ENCODE data around the gene SLC46A2.

The SLC46A2 gene

DNA sequence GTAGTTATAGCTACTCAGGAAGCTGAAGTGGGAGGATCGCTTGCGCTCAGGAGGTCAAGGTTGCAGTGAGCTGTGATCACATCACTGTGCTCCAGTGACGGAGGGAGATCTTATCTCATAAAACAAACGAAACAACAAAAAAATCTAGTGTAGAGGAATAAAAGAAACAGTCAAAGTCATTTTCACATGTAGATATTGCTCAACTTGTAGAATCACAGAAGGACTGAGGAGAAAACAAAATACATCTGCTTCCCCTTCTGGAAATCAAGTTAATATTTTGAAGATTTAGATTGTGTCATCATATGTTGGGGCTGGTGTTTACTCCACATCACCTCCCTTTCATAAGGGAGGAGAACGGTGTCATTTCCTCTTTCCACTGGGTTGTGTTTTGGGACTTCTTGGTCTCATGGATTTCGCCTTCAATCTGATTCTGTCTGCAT is 8.2 kb upstream of the SLC46A2 start:
- Mint-ChIP-seq H3K4me3 (no peak overlapping the region), H3K27ac (no peak overlapping the region), H3K27me3 (ENCODE audit: low read depth) (peaks cover 44% of the 10 kb centered on the region), H3K36me3 (ENCODE audit: low read depth) (no peaks in the 10 kb centered on the region), H3K9me3 (no peaks in the 10 kb centered on the region), H3K4me1 (ENCODE audit: low read depth) (peaks cover 16% of the 10 kb centered on the region)

- Mint-ChIP-seq H3K27ac (no peak overlapping the region), H3K36me3 (ENCODE audit: low read depth) (no peaks in the 10 kb centered on the region), H3K9me3 (no peaks in the 10 kb centered on the region), H3K4me1 (ENCODE audit: low read depth) (peaks cover 13% of the 10 kb centered on the region), H3K27me3 (ENCODE audit: low read depth) (peaks cover 50% of the 10 kb centered on the region), H3K4me3 (no peak overlapping the region)
These were observed 5.5 kb upstream of the SLC46A2 start for GRCh38 chr9:112896131-112896530.

- Mint-ChIP-seq H3K27me3 (ENCODE audit: low read depth) (peaks cover 48% of the 10 kb centered on the region), H3K9me3 (no peaks in the 10 kb centered on the region), H3K36me3 (ENCODE audit: low read depth) (no peaks in the 10 kb centered on the region), H3K27ac (no peak overlapping the region), H3K4me1 (ENCODE audit: low read depth) (peaks cover 13% of the 10 kb centered on the region), H3K4me3 (no peak overlapping the region)
These were observed 4.0 kb upstream of the SLC46A2 start for GRCh38 chr9:112894699-112895098.

GRCh38 chr9:112894041-112894440 is 3.4 kb upstream of the SLC46A2 start:
- Mint-ChIP-seq H3K27me3 (ENCODE audit: low read depth) (peaks cover 51% of the 10 kb centered on the region), H3K4me1 (ENCODE audit: low read depth) (peaks cover 11% of the 10 kb centered on the region), H3K9me3 (no peaks in the 10 kb centered on the region), H3K27ac (no peak overlapping the region), H3K36me3 (ENCODE audit: low read depth) (no peaks in the 10 kb centered on the region), H3K4me3 (no peak overlapping the region)

DNA sequence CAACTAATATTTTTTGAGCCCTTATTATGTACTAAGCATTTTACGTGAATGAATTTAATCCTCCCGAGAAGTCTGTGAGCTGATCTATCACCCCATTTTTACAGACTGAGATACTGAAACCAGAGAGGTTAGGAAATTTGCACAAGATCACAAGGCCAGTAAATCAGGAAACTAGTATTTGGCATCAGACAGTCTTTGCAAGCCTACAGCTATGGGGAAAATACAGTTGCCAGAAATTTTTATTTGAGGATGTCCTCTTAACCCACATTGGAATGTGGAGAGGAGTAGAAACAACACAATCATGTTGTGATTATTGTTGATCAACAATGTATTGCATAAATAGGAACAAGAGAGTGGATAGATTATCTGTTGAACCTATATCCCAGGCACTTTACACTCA is 2.3 kb upstream of the SLC46A2 start:
- peaks cover 6% of the 10 kb centered on the region for H3K4me1 Mint-ChIP-seq (ENCODE audit: low read depth)
- no peaks in the 10 kb centered on the region for H3K36me3 Mint-ChIP-seq (ENCODE audit: low read depth)
- H3K27me3 Mint-ChIP-seq (ENCODE audit: low read depth), result peaks cover 44% of the 10 kb centered on the region
- no peaks in the 10 kb centered on the region for H3K9me3 Mint-ChIP-seq
- no peak overlapping the region for H3K4me3 Mint-ChIP-seq
- no peak overlapping the region for H3K27ac Mint-ChIP-seq

DNA sequence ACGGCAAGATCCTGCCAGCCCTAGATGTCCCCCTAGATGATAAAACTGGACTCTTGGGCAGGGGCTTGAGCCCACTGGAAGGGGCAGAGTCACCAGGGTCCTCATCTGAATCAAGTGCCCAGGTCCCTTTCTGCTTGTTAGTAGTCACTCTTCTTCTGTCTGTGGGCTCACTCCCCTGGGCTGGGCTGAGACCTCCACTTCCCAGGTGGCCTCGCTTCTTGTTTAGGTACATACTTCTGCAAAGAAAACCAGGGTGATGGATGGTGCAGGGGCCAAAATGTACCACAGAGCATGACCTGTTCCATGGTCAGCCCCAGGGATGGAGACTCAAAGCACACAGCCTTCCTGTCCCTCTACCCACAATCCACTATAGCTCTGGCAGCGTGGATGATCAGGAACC is 845 bp upstream of the SLC46A2 start:
- H3K9me3 Mint-ChIP-seq, result no peaks in the 10 kb centered on the region
- peaks cover 38% of the 10 kb centered on the region for H3K27me3 Mint-ChIP-seq (ENCODE audit: low read depth)
- H3K4me3 Mint-ChIP-seq, result no peak overlapping the region
- no peaks in the 10 kb centered on the region for H3K36me3 Mint-ChIP-seq (ENCODE audit: low read depth)
- peaks cover 6% of the 10 kb centered on the region for H3K4me1 Mint-ChIP-seq (ENCODE audit: low read depth)
- H3K27ac Mint-ChIP-seq, result no peak overlapping the region

DNA sequence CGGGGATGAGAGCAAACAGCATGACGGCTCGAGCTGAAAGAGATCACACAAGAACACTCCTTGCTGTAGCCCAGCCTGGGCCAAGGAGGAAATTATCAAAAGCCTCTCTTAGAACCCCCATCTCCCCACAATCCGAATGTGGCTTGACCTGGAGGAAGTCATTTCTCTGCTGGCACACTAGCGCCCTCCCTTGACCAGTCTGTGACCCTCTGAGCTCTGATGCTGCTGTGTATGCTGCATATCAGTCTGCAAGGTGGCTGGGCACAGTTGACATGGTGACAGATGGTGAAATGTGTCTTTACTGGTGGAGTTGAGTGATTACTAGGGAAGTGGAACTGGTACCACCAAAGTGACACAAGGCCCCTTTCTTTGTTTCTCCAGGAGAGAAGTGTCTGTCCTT is 3.3 kb downstream of the SLC46A2 start:
- Mint-ChIP-seq H3K4me1 (ENCODE audit: low read depth) (no peaks in the 10 kb centered on the region), H3K27me3 (ENCODE audit: low read depth) (peaks cover 23% of the 10 kb centered on the region)

GRCh38 chr9:112886351-112886750 is 4.3 kb downstream of the SLC46A2 start:
- no peak overlapping the region for H3K27ac Mint-ChIP-seq
- H3K9me3 Mint-ChIP-seq, result no peaks in the 10 kb centered on the region
- H3K36me3 Mint-ChIP-seq (ENCODE audit: low read depth), result no peaks in the 10 kb centered on the region
- no peak overlapping the region for H3K4me3 Mint-ChIP-seq
- H3K4me1 Mint-ChIP-seq (ENCODE audit: low read depth), result no peaks in the 10 kb centered on the region
- H3K27me3 Mint-ChIP-seq (ENCODE audit: low read depth), result peaks cover 15% of the 10 kb centered on the region

More for the DNA sequence above, 3.3 kb downstream of the SLC46A2 start:
- Mint-ChIP-seq H3K4me3 (no peak overlapping the region), H3K36me3 (ENCODE audit: low read depth) (no peaks in the 10 kb centered on the region), H3K27ac (no peak overlapping the region), H3K9me3 (no peaks in the 10 kb centered on the region)

GRCh38 chr9:112885324-112885723 is 5.4 kb downstream of the SLC46A2 start:
- Mint-ChIP-seq H3K27ac (no peak overlapping the region), H3K4me1 (ENCODE audit: low read depth) (no peaks in the 10 kb centered on the region), H3K27me3 (ENCODE audit: low read depth) (peaks cover 14% of the 10 kb centered on the region), H3K4me3 (no peak overlapping the region), H3K9me3 (no peaks in the 10 kb centered on the region), H3K36me3 (ENCODE audit: low read depth) (no peaks in the 10 kb centered on the region)

- H3K36me3 Mint-ChIP-seq (ENCODE audit: low read depth), result no peaks in the 10 kb centered on the region
- no peaks in the 10 kb centered on the region for H3K4me1 Mint-ChIP-seq (ENCODE audit: low read depth)
- no peaks in the 10 kb centered on the region for H3K9me3 Mint-ChIP-seq
- H3K27me3 Mint-ChIP-seq (ENCODE audit: low read depth), result peaks cover 8% of the 10 kb centered on the region
- H3K27ac Mint-ChIP-seq, result no peak overlapping the region
- H3K4me3 Mint-ChIP-seq, result no peak overlapping the region
These were observed 6.0 kb downstream of the SLC46A2 start for GRCh38 chr9:112884721-112885120.

GRCh38 chr9:112884101-112884500 is 6.6 kb downstream of the SLC46A2 start:
- Mint-ChIP-seq H3K36me3 (ENCODE audit: low read depth) (no peaks in the 10 kb centered on the region), H3K4me1 (ENCODE audit: low read depth) (no peaks in the 10 kb centered on the region), H3K27ac (no peak overlapping the region), H3K27me3 (ENCODE audit: low read depth) (peaks cover 2% of the 10 kb centered on the region), H3K9me3 (no peaks in the 10 kb centered on the region), H3K4me3 (no peak overlapping the region)

DNA sequence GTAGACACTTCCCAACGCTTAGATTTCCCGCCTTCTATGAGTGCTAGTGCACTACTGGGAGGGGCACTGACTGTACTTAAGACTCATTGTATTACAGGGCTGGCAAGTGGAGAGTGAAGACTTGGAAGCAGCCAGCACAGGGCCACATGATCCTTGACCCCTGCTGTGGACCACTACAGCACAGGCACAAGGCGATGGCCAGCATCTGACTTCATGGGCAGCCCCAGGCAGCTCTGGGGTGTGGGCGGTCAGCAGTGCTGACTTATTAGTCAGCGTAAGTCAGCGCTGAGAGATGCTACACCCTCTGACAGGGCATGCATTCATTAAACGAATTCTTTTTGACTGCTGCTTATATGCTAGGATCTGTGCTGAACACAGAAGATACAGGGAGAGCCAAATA is 9.3 kb downstream of the SLC46A2 start:
- H3K9me3 Mint-ChIP-seq, result no peaks in the 10 kb centered on the region
- no peaks in the 10 kb centered on the region for H3K4me1 Mint-ChIP-seq (ENCODE audit: low read depth)
- no peaks in the 10 kb centered on the region for H3K36me3 Mint-ChIP-seq (ENCODE audit: low read depth)
- H3K27ac Mint-ChIP-seq, result no peak overlapping the region
- H3K4me3 Mint-ChIP-seq, result no peak overlapping the region
- no peaks in the 10 kb centered on the region for H3K27me3 Mint-ChIP-seq (ENCODE audit: low read depth)

DNA sequence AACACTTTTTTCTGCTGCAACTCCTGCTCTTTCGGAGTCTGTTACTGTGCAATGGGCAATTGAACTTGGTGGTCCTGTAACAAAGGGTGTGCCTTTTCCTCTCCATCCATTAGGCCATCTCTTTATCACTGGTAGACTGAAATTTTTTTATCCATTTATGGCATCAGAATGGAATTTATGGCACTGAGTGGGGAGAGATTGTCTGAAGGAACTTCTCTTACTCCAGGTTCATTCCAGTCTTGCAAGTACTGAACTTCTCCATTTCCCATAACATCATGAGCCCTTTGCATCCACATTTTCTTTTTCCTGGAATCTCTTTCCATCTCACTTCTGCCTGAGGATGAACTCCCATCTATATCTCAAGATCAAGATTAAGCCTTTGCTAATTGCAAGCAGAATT is 10.0 kb downstream of the SLC46A2 start:
- H3K4me1 Mint-ChIP-seq (ENCODE audit: low read depth), result no peaks in the 10 kb centered on the region
- H3K36me3 Mint-ChIP-seq (ENCODE audit: low read depth), result no peaks in the 10 kb centered on the region
- no peaks in the 10 kb centered on the region for H3K9me3 Mint-ChIP-seq
- no peak overlapping the region for H3K27ac Mint-ChIP-seq
- H3K4me3 Mint-ChIP-seq, result no peak overlapping the region
- H3K27me3 Mint-ChIP-seq (ENCODE audit: low read depth), result no peaks in the 10 kb centered on the region

DNA sequence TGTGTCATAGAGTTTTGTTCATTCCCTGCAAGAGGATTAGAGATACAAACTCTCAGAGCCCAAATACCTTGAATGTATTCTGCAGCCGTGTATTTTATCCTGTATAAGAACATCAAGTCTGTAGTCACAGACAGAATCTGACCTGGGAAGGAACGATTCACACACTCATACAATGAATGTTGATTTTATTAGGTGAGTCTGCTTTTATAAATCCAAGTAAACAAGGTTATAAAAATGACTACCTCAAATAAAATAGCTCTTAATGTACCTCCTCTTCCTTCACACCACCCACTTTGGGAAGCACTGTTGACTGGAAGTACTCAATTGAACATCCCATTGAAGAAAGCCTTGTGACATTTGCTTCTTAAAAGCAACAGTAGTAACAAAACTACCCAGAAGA is 11.9 kb downstream of the SLC46A2 start:
- peaks cover 3% of the 10 kb centered on the region for H3K36me3 Mint-ChIP-seq (ENCODE audit: low read depth)
- H3K27ac Mint-ChIP-seq, result no peak overlapping the region
- no peaks in the 10 kb centered on the region for H3K9me3 Mint-ChIP-seq
- no peak overlapping the region for H3K4me3 Mint-ChIP-seq
- H3K27me3 Mint-ChIP-seq (ENCODE audit: low read depth), result no peaks in the 10 kb centered on the region
- no peaks in the 10 kb centered on the region for H3K4me1 Mint-ChIP-seq (ENCODE audit: low read depth)

DNA sequence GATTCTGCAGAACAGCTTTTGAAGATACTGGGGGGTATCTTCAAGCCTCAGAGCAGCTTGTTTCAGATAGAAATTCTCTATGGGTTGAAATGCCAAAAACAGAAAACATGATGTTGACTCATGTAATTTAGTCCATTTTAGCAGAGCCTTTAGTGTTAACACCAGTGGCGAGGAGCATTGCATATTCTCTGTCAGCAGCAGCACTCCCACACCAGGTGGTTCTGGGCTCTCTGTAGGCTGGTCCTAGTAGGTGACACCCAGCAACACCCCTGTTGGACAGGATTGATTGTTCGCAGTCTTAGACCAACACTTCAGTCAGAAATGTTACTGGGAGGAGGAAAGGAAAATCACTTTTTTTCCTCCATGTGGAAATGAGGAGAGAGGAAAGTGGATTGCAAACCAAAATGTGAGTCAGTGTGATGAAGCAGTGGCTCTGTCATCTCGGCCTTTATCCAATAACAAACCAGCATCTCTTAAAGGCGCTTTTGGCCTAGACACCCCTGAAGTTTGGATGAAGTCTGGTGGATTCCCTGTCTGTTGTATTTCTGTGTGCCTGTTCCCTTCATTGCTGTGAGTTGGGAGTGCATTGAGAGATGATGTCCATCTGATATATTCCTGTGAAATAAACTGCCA is 16.8 kb downstream of the SLC46A2 start:
- Mint-ChIP-seq H3K36me3 (ENCODE audit: low read depth) (peaks cover 6% of the 10 kb centered on the region), H3K4me1 (ENCODE audit: low read depth) (peaks cover 2% of the 10 kb centered on the region), H3K27ac (no peak overlapping the region), H3K27me3 (ENCODE audit: low read depth) (no peaks in the 10 kb centered on the region), H3K4me3 (no peak overlapping the region), H3K9me3 (no peaks in the 10 kb centered on the region)

DNA sequence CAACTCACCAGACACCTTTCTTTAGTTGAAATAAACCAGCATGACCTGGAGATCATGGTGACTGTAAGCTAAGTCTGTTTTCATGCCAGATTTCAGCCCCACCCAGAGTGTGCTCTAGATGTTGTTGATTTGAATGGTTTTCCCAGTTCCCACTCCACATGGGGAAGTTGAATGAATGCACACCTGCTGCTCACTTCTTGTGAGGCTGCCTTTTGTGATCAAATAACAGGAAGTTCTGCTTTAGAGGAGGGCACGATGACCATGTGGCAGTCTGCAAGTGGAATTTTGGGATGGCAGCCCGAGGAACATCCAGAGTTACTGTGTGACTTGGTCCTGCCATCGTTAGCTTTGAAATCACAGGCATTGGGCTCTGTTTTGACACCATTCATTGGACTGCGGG is 18.7 kb downstream of the SLC46A2 start:
- H3K4me3 Mint-ChIP-seq, result no peak overlapping the region
- no peaks in the 10 kb centered on the region for H3K9me3 Mint-ChIP-seq
- H3K27me3 Mint-ChIP-seq (ENCODE audit: low read depth), result no peaks in the 10 kb centered on the region
- H3K27ac Mint-ChIP-seq, result no peak overlapping the region
- H3K4me1 Mint-ChIP-seq (ENCODE audit: low read depth), result peaks cover 2% of the 10 kb centered on the region
- peaks cover 9% of the 10 kb centered on the region for H3K36me3 Mint-ChIP-seq (ENCODE audit: low read depth)

Data from T-helper 1 cell treated with Interleukin-12 subunit alpha and Interleukin-12 subunit beta and Interleukin-4 antibody, amounts not matched to agents 30 μg/mL and 1 μg/mL, for 36 hours (primary cell).